Epithelial cell of prostate (primary cell): ENCODE measurements around the gene LRRC74A.

Source experiments
- DNase-seq: peaks from one replicate; pipeline ENCODE4 v3.0.0-alpha.2; 2011; ENCODE audit warnings: low read depth, low spot score
- H3K27ac ChIP-seq: fragments of 450-650 bp; 2 replicates; pipeline ENCODE4 v1.5.1; 2017; ENCODE audit warnings: mild to moderate bottlenecking

The LRRC74A gene

DNA sequence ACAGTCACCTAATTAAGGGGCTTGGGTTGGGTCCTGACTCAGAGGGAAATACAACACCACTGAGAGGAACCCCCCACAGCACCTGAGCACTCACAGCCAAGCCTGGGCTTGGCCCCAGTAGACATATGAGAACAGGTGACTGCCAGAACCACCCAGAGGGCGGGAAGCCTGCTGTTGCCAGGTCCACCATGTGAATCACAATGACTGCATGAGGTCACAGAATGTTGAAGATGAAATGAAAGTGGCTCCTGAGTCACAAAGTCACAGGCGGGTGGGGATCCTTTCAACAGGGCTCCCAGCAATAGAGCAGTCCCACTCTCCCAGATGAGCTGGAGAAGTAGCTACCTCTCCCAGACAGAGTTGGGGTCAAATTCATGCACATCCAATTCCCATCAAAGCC, at the start of gene LRRC74A:
Gene LRRC74A, plus strand, starts transcription at position 287 of the 400 bp plus-strand sequence. CDS start 290 bp downstream, outside the sequence.
- no peak for DNase-seq
- no peak within 1 kb of the TSS for H3K27ac ChIP-seq

DNA sequence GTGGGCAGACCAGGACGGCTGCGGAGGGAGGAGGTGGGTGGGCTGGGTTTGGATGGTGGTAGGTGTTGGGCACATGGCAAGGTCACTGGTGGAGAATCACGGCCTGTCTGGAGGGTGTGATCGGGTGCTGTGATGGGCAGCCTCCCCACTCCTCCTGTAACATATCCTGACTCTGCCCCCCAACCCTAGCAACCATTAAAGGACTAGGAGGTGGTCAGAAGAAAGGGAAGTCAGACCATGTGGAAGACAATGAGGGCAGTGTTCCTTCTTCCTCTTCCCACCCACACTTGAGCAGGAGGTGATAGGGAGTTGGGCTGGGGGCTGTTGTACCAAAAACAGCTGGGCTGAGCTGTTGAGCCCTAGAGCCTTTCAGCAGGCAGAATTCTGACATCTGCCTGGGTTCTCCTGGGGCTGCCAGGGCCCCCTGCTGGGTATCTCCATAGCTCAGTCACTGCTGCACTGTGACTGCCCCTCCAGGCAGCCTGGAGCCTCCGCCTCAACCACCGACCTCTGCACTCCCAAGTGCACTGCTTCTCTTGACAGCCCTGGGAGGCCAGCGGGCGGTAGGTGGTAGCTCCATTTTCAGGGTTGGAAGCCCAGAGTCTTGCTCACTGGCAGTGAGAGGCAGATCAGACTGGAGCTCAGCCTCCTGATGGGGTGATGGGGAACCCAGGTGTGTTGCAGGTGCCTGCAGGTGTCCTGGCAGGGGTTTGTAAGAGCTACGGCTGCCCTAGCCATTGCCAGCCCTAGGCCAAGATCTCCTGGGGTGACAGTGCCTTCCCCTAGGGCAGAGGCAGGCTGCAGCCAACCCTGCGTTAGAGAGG, 49.6 kb upstream of the LRRC74A start:
- no peak for DNase-seq
- no peak overlapping the region for H3K27ac ChIP-seq

DNA sequence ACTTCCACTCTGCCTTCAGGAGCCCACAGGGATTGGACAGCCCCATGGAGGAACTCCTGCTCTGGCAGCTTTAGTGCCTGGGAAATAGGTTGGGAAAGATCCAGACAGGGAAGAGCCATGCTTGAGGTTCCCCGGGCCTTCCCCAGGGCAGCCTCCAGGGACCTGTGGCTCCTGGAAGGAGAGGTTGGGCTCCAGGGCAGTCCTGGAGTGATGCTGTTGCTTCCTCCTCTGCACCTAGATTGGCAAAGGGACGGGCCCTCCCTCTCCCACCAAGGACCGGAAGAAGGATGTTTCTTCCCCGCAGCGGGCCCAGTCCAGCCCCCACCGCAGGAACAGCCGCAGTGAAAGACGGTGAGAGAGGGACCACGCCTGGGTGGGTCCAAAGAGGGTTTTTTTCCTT, 48.5 kb upstream of the LRRC74A start:
- DNase-seq = no peak
- no peak overlapping the region for H3K27ac ChIP-seq

- no peak overlapping the region for H3K27ac ChIP-seq
- DNase-seq = no peak
Observed at GRCh38 chr14:76778546-76779215, 47.5 kb upstream of the LRRC74A start.

- no peak for DNase-seq
Observed at GRCh38 chr14:76779221-76780057, 46.8 kb upstream of the LRRC74A start.

DNA sequence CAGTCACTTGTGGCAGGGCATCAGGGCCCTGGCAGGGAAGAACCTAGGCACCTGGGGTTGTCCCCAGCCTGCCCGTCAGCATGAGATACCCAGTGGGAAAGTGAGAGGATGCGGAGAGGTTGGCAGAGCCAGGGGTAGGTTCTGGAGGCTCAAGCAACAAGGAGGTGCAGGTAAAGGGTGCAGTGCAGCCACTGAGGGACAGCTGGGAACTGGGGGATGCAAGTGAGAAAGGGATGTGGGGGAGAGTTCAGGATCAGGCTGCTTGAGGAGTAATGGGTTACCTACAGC, 46.2 kb upstream of the LRRC74A start:
- DNase-seq = no peak
- H3K27ac ChIP-seq = no peak overlapping the region

More at GRCh38 chr14:76779221-76780057, 46.8 kb upstream of the LRRC74A start:
- H3K27ac ChIP-seq = no peak overlapping the region

GRCh38 chr14:76780360-76780759, 45.8 kb upstream of the LRRC74A start:
- H3K27ac ChIP-seq = no peak overlapping the region
- no peak for DNase-seq

DNA sequence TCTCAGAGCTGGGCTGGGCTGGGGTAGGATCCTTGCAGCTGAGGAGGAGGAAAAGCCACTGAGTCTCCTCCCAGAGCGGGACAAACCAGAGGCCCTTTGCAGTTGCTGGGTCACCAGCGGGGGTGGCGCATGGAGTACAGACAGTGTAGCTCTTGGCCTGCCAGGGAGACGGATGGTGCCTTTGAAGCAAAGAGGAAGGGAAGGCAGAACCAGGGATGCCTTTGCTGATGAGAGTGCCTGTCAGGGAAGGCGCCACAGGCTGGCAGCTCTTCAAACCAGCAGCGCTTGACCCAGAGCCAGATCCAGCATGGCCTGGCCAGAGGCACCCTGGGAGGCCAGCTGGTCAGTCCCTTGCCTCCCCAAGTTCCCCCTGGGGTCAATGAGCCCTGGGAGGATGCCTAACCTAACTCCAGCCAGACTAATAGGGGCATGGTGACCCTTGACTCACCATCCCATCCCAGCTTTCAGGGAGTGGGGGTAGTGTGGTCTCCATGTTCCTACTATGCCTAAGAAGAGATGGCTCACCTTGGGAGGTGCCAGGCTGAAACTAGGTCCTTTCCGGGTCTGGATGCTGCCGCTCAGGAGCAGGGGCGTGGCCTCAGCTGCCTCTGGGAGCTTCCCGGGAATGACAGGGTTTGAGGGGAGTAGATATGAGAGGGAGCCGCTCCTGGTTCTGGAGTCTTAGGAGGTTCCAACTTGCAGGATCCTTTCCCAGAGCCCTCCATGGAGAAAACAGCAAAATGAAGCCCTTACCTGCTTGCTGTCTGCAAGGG, 45.1 kb upstream of the LRRC74A start:
- H3K27ac ChIP-seq = no peak overlapping the region
- DNase-seq = no peak

DNA sequence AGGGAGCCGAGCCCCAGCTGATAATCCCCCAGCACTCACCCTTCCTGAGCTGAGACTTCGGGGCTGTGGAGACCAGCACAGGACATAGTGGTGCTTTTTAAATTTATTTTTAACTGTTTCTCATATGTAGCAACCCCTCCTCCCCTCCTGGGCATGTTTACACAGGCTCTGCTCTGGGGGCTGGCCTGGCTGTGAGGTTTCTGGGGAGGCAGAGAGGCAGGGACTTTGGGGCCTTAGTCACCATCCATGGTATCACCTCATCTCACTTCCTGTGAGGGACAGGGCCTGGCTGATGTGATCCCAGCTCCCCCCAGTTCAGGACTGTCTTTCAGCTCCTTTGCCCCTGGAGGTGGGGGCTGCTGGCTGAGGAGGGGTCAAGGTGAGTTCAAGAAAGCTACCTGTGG, 44.6 kb upstream of the LRRC74A start:
- H3K27ac ChIP-seq = no peak overlapping the region
- DNase-seq = no peak

GRCh38 chr14:76782115-76782884, 43.9 kb upstream of the LRRC74A start:
- no peak for DNase-seq
- no peak overlapping the region for H3K27ac ChIP-seq

GRCh38 chr14:76782885-76783566, 43.2 kb upstream of the LRRC74A start:
- DNase-seq = no peak
- no peak overlapping the region for H3K27ac ChIP-seq

DNA sequence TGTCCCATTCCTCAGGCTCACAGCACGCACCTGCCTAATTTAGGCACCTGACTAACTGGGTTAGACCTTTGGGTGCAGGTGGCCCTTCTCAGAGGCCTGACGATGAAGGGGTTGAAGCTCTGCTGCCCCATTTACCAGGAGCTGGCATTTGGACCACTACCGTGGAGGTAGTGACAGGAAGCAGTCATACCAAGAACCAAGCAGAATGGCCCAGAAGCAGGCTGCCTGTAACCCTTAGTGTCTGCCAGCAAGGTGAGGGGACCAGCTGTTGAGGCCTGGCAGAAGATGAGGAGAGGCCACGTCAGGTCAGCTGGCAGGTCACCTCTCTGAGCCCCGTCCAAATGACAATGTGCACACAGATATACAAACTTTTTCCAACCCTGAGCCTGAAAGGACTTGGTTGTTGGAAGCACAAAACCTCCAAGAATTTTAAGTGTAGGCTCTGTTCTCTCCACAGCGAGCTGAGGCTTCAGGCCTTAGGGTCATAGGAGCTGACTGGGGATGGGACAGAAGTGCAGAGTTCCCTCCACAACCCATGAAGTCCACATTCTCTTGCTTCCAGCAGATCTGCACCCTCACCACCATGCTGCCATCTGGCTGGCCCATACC, 41.8 kb upstream of the LRRC74A start:
- DNase-seq = no peak
- no peak overlapping the region for H3K27ac ChIP-seq

DNA sequence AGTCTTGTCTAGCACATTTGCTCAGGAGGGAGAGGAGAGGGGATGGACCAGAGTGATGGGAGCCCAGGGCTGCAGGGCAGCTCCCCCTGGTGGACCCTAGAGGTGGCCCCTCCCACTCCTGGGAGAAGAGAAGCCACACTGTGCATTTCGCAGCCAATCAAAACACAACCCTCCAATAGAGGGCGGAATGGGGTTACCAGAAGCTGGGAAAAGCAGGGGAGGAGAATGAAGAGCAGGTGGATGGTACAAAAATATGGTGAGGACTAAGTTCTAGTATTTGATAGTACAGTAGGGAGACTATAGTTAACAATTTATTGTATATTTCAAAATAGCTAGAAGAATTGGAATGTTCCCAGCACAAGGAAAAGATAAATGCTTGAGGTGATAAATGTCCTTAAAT, 41.3 kb upstream of the LRRC74A start:
- H3K27ac ChIP-seq = no peak overlapping the region
- no peak for DNase-seq

DNA sequence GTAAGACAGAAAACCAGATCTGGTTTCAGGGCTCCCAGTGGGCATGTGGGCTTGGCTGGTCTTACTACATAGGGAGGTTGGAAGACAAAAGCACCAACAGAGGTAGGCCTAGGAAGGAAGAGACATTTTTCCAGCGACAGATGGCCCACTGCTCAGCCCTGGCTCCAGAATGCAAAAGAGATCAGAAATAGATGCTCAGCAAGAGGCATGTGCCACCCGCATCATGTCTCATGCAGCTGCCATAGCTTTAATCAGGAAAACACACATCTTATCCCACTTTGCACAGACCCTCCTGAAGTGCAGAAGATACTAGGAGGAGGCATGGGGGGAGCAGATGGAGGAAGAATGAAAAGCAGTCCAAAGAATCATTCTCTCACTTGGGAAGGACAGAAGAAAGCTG, 39.6 kb upstream of the LRRC74A start:
- no peak overlapping the region for H3K27ac ChIP-seq
- DNase-seq = no peak

- no peak for DNase-seq
- H3K27ac ChIP-seq = no peak overlapping the region
Observed at GRCh38 chr14:76792422-76792821, 33.8 kb upstream of the LRRC74A start.

GRCh38 chr14:76793324-76793723, 32.9 kb upstream of the LRRC74A start:
- DNase-seq = no peak
- H3K27ac ChIP-seq = no peak overlapping the region

DNA sequence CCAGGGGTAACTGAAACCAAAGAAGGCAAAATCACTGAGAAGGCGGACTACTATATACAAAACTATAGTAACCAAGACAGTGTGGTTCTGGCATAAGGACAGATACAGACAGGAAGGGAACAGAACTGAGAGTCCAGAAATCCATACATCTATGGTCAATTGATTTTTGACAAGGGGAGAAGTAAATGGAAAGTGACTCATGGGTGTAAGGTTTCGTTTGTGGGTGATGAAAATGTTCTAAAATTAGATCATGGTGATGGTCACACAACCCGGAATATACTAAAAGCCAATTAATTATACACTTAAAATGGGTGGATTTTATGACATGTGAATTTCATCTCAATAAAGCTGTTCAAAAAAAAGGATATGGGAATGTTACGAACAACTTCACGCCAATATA, 32.3 kb upstream of the LRRC74A start:
- H3K27ac ChIP-seq = no peak overlapping the region
- no peak for DNase-seq

GRCh38 chr14:76806446-76806845, 19.8 kb upstream of the LRRC74A start:
- H3K27ac ChIP-seq = no peak overlapping the region
- no peak for DNase-seq

GRCh38 chr14:76808011-76808410, 18.2 kb upstream of the LRRC74A start:
- no peak for DNase-seq
- no peak overlapping the region for H3K27ac ChIP-seq
